Islet of Langerhans (tissue), 1 donor: Measurements from ENCODE around the gene OOSP2.
"Not testable (repeated sequence)": the region's sequence is repeated elsewhere in the genome, so short reads cannot be mapped to it uniquely, and the experiment has no call there.

Experiments used
- FAIRE-seq: peaks from one replicate; lab custom pipeline; 2011; peaks lifted over from hg19 to GRCh38; lab: Jason Lieb, UNC

Gene OOSP2

GRCh38 chr11:60040109-60040508, at the start of gene OOSP2:
TSS of gene OOSP2 (plus strand) at chr11:60040409. CDS start at chr11:60040460, 51 bp downstream.
- FAIRE-seq = no peak

GRCh38 chr11:59990421-59990820, 49.8 kb upstream of the OOSP2 start:
- FAIRE-seq = no peak

DNA sequence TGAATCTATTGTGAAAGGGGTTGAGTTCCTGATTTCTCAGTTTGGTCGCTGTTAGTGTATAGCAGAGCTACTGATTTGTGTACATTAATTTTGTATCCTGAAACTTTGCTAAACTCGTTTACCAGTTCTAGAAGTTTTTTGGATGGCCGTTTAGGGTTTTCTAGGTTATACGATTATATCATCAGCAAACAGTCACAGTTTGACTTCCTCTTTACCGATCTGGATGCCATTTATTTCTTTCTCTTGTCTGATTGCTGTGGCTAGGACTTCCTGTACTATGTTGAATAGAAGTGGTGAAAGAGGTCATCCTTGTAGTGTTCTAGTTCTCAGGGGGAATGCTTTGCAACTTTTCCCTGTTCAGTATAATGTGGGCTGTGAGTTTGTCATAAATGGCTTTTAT, 47.8 kb upstream of the OOSP2 start:
- no peak for FAIRE-seq

- FAIRE-seq = no peak
These were observed 42.4 kb upstream of the OOSP2 start for GRCh38 chr11:59997800-59998199.

DNA sequence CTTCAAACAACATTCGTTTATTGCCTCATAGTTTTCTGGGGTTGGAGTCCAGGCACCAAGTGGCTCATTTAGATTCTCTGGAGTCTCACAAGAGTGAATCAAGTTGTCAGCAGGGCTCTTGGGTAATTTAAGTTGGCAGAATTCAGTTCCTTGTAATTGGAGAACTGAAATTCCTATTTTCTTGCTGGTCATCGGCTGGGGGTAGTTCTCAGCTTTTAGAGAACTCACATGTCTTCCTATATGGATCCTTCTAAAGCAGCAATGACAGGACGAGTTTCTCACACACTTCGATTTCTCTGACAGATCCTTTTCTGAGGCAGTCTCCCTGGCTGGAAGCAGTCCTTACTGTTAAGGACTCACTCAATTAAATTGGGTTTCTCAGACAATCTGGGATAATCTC, 40.5 kb upstream of the OOSP2 start:
- no peak for FAIRE-seq

- no peak for FAIRE-seq
These were observed 36.5 kb upstream of the OOSP2 start for GRCh38 chr11:60003729-60004128.

DNA sequence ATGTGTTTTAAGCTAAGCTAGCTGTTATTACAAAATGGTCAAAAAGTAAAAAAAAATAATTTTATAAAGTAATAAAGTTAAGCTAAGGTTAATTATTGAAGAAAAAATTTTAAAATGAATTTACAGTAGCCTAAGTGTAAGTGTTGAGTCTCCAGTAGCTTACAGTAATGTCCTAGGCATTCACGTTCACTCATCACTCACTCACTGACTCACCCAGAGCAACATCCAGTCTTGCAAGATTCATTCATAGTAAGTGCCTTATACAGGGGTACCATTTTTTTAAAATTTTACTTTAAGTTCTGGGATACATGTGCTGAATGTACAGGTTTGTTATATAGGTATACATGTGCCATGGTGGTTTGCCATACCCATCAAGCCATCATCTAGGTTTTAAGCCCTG, 34.8 kb upstream of the OOSP2 start:
- FAIRE-seq = no peak

DNA sequence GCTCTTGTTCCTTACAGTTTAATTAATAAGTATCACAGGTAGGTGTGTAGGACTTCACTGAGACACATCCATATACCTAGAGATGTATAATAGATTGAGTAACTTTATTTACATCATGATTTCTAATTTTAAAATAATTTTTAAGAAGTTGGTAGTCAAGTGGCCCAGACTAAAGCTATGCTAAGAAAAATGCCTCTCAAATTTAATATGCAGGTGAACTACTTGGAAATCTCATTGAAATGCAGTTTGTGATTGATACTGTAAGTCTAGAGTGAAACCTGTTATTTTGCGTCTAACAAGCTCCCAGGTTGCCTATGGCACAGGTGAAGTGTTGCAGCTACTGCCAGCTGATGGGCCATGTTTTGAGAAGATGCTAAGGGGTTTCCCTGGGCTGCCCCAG, 23.3 kb upstream of the OOSP2 start, which contains the start of gene OOSP4B:
Gene OOSP4B, plus strand, starts transcription at position 301 of the 400 bp plus-strand sequence.
- FAIRE-seq = no peak

DNA sequence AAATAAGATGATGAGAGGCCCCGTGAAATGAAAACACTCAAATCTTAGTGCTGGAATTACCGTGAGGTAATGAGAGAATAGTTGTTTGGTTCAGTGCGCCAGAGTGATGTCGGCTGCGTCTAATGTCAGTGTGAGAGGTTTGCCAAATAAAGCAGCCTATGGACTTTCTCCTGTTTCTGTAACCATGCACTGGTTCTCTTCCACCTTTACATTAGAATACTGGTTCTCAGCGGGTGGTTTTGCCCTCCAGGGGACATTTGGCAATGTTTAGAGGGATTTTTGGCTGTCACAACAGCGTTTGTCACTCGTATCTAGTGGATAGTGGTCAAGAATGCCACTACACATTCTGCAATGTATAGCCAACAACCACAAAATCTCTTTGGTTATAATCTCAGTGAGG, 22.2 kb upstream of the OOSP2 start:
- FAIRE-seq = no peak

GRCh38 chr11:60020376-60020775, 19.8 kb upstream of the OOSP2 start:
- not testable (repeated sequence) for FAIRE-seq

DNA sequence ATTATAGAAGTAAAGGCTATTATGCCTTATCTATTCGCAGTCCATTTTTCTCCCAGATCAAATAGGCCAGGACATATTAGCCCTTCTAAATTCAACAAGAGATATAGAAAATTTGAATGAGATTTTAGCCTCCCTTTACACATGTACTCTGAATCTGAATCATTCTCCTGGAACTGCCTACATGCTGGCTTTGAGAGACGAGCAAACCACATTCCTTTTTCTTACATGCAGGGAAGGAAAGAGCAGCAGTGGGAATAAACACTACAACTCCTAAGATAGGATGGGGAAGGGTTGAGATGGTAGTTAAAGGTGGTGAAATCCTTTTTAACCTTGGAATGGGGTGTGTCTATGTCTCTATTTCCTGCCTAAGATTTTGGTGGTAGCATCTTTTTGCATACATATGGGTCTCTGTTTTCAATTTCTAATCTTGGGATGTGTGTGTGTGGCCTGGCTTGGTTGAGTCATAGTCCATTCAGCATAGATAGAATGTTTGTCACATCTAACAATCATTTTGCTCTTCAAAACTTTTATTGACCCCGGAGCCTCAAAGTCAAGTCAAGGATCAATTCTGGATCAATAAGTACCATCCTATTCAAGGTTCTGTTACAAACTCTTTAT, 11.1 kb upstream of the OOSP2 start:
- no peak for FAIRE-seq

GRCh38 chr11:60050422-60050821, 10.2 kb downstream of the OOSP2 start:
- not testable (repeated sequence) for FAIRE-seq

GRCh38 chr11:60050839-60051238, 10.6 kb downstream of the OOSP2 start:
- not testable (repeated sequence) for FAIRE-seq

DNA sequence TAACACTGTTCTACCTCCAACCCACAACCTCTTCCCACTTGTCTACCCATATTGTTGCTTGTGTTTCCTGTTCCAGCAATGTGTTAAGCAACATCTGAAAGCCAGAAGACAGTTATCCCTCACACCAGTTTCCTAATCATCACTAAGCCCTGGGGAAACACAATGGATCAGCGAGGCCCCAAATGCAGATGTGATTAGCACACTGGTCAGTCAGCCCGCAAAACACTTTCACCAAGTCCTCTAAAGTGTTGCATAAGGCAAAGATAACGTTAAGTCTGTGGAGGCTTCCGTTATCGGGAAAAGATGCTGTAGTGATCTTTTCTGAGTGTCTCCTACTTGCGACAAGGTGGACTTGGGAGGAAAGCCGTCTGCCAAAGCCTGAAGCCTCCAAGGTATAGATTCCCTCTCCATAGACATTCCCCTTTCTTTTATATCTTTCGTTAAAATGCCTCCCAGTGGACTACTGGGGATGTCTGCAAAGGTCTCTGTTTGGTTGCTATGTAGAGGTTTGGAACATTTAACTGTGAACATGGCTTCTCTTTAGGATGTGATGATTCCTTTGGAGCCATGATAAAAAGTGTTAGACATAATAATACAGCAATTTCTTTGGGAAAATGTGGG, 16.2 kb downstream of the OOSP2 start, which contains the start of gene MS4A3:
Gene MS4A3, plus strand, starts transcription at position 317 of the 621 bp plus-strand sequence. CDS start 4,496 bp downstream, outside the sequence.
- no peak for FAIRE-seq

GRCh38 chr11:60059052-60059451, 18.8 kb downstream of the OOSP2 start:
- no peak for FAIRE-seq

GRCh38 chr11:60059521-60060240, 19.5 kb downstream of the OOSP2 start:
- no peak for FAIRE-seq

- FAIRE-seq = no peak
These were observed 23.9 kb downstream of the OOSP2 start for GRCh38 chr11:60064111-60064510.

GRCh38 chr11:60065801-60066200, 25.6 kb downstream of the OOSP2 start:
- FAIRE-seq = no peak

DNA sequence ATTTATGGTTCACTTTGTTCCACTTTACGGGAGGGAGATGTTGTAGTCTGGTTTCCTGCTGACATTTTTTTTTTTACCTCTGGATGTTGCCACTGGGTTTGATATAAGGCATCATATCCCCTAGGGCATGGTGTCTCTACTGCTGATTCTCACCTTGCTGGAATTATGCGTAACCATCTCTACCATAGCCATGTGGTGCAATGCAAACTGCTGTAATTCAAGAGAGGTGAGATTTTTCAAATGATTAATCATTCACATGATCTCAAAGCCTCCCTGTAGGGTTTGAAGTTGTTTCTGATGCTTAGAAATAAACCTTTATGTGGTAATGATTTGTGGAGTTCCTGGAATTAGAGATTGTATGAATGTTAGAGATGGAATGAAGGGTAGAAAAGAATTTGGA, 29.2 kb downstream of the OOSP2 start:
- FAIRE-seq = no peak

DNA sequence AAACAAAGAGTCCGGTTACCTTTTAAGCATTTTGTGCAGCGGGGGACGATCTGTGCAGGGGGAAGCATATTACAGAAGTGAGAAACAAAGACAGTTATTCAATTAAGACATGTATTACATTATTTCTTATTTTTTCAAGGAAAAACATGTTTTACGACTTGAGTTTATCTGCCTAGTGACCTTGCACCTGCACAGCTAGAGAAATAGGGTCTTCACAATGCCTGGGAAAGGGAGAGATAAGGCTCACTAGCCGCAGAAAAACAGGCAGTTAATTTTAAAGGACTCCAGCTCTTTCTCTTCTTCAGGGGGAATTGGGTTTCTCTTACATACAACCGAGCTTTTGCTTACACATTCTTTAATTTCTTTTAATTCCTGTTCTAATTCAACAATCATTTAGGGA, 31.4 kb downstream of the OOSP2 start:
- FAIRE-seq = not testable (repeated sequence)

- no peak for FAIRE-seq
These were observed 37.1 kb downstream of the OOSP2 start for GRCh38 chr11:60077216-60077817.

- no peak for FAIRE-seq
These were observed 37.8 kb downstream of the OOSP2 start for GRCh38 chr11:60077981-60078380.

DNA sequence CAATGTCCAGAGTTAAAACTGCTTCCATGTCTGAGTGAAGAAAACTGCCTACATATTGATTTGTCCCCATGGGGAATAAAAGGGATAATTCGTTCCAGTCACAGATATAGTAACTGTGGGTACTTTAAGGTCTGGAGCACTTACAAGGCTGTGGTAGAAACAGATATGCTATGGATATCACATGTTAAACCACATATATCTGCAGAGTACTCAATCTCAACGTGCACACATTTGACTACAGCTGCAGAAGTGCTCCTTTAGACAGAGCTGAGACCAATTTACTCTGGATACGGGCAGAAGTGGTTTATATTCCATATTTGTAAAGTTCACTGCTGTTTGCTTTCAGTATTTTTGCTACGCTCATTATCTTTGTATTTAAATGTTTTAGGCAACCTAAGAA, 38.5 kb downstream of the OOSP2 start:
- no peak for FAIRE-seq
